Measurements from ENCODE around the gene C16orf78.

GRCh38 chr16:49344401-49344800 is 29.2 kb upstream of the C16orf78 start:
- TF ChIP-seq PATZ1 (CRISPR knock-in tag; IDR thresholded peaks at IDR 0.05; ENCODE audit: borderline replicate concordance) (no peak), PPARA (CRISPR knock-in tag; IDR thresholded peaks at IDR 0.05; ENCODE audit: borderline replicate concordance) (no peak), ZFP30 (CRISPR knock-in tag; IDR thresholded peaks at IDR 0.05) (no peak), POU6F1 (CRISPR knock-in tag; IDR thresholded peaks at IDR 0.05; ENCODE audit: borderline replicate concordance, low read depth) (no peak), RARB (CRISPR knock-in tag; IDR thresholded peaks at IDR 0.05) (no peak), TSHZ2 (CRISPR knock-in tag; IDR thresholded peaks at IDR 0.05) (no peak), ZNF70 (CRISPR knock-in tag; IDR thresholded peaks at IDR 0.05) (no peak), TCF4 (CRISPR knock-in tag; IDR thresholded peaks at IDR 0.05; ENCODE audit: borderline replicate concordance) (no peak)
